Fibroblast of lung (primary cell): ENCODE measurements around the gene AGAP1. TPM values are rescaled to one million over a fixed set of nuclear protein-coding genes. Genes with fewer than 3 reads are reported as not detected.

Source experiments
- DNase-seq, 2 donors: peaks; one replicate each; pipeline versions ENCODE4 v3.0.0 to v3.0.0-alpha.2; 2010; ENCODE audit warnings: low read depth in 2 of 2
- H2AFZ ChIP-seq: 2 replicates; pipeline ENCODE4 v1.5.1; 2012; ENCODE audit warnings: low read length, control low read depth, inconsistent platforms
- H3K27ac ChIP-seq: 2 replicates; pipeline ENCODE4 v1.5.1; 2011; ENCODE audit warnings: low read length, control low read depth; ENCODE audit not compliant: insufficient read depth
- H3K27me3 ChIP-seq: 2 replicates; pipeline ENCODE4 v1.5.1; 2011; ENCODE audit warnings: mild to moderate bottlenecking, low read length; ENCODE audit not compliant: control insufficient read depth, insufficient read depth
- H3K36me3 ChIP-seq: 2 replicates; pipeline ENCODE4 v1.5.1; 2011; ENCODE audit warnings: low read length; ENCODE audit not compliant: control insufficient read depth, insufficient read depth
- H3K4me1 ChIP-seq: 2 replicates; pipeline ENCODE4 v1.5.1; 2011; ENCODE audit warnings: low read length; ENCODE audit not compliant: control insufficient read depth, insufficient read depth; ENCODE audit errors: extremely low read depth
- H3K4me2 ChIP-seq: 2 replicates; pipeline ENCODE4 v1.5.1; 2011; ENCODE audit warnings: low read length, control low read depth; ENCODE audit not compliant: insufficient read depth; ENCODE audit errors: extremely low read depth
- H3K4me3 ChIP-seq, 4 experiments: fragments of 200-600 bp in 1 of 4; sonication (generic) in 1 of 4; replicated peaks in 1 of 4; 2 replicates each; pipeline ENCODE4 v1.5.1; 2011 to 2016; ENCODE audit warnings: low read length in 4 of 4, low read depth in 3 of 4, mild to moderate bottlenecking in 3 of 4, control low read depth in 2 of 4, inconsistent platforms in 1 of 4, mixed read lengths in 1 of 4; ENCODE audit not compliant: insufficient read depth in 1 of 4; ENCODE audit errors: control extremely low read depth in 1 of 4
- H3K79me2 ChIP-seq: 2 replicates; pipeline ENCODE4 v1.5.1; 2012; ENCODE audit warnings: mild to moderate bottlenecking, low read length, inconsistent platforms; ENCODE audit not compliant: control insufficient read depth, insufficient read depth
- H3K9ac ChIP-seq: 2 replicates; pipeline ENCODE4 v1.5.1; 2011; ENCODE audit warnings: mild to moderate bottlenecking, low read length, control low read depth; ENCODE audit not compliant: insufficient read depth
- H3K9me3 ChIP-seq: 2 replicates; pipeline ENCODE4 v1.5.1; 2012; ENCODE audit warnings: low read depth, low read length; ENCODE audit not compliant: control insufficient read depth, insufficient read depth
- H4K20me1 ChIP-seq: 2 replicates; pipeline ENCODE4 v1.5.1; 2011; ENCODE audit warnings: low read length; ENCODE audit not compliant: control insufficient read depth, insufficient read depth; ENCODE audit errors: extremely low read depth
- EZH2 ChIP-seq: IDR thresholded peaks from 2 replicates; pipeline ENCODE4 v1.5.1; 2012; ENCODE audit warnings: low read length, control low read depth, mild to moderate bottlenecking; ENCODE audit errors: missing control alignments
- polyA plus RNA-seq, 2 donors: library from polyadenylated mRNA; depleted of rRNA in 1 of 2; stranded (reverse) in 1 of 2; unstranded in 1 of 2; fragments of >200 nt; gene quantifications; 2 replicates each; pipeline ENCODE4 v1.2.1, GENCODE V29; 2011 to 2012; ENCODE audit warnings: missing spikeins in 1 of 2
- total RNA-seq: library from RNA; depleted of rRNA; stranded (reverse); fragments of >200 nt; gene quantifications from 2 replicates; pipeline ENCODE4 v1.2.1, GENCODE V29; 2014
- TF ChIP-seq, protein P1 (sequence below), 2 donors: IDR thresholded peaks in 1 of 2; conservative IDR thresholded peaks in 1 of 2; 1 replicate in 1 of 2; 2 replicates in 1 of 2; pipeline ENCODE4 v1.5.1; 2011 to 2012; ENCODE audit warnings: low read length in 2 of 2, control low read depth in 1 of 2, inconsistent platforms in 1 of 2, low read depth in 1 of 2, mild to moderate bottlenecking in 1 of 2

The AGAP1 gene
- total and polyA plus RNA-seq, 2 donors (not counting 1 experiment from before 2014, with no cell fraction given) = 10.6 to 14.0 TPM

DNA sequence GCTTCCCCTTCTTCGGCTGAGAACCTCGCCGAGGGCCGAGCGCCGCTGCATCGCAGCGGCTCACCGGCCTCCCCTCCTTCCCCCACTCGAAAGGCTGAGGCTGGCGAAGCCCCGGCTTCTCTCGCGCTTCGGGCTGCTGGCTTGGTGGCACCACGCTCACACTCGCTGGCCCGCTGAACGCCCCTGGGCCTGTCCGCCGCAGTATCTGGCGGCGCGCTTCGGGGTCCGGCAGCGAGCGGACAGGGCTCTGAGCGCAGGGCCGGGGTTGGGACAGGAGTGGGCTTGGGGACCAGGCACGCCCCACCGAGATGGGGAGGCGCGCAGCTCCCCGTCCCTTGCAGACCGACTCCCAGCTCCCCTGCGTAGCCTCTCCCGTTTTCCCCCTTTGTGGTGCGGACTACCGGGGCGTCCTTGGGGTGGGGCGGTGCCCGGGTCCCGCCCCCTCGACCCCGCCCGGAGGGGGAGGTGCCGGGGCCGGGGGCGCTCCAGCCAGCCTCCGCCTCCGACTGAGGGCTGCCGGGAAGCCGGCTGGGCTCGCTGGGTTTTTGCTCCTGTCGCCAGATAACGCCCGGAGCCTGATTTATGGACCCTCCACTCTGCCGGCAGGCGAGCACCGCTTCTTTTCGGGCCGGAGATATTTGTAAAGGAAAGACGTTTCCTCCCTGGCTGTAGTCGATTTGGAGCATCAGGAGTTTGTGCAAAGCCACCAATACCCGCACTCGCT, 670.5 kb downstream of the AGAP1 start:
- Histone ChIP-seq H3K4me2 (peak overlapping the region; percentile 49), H2AFZ (no peak overlapping the region), H3K79me2 (no peaks in the 10 kb centered on the region), H4K20me1 (no peaks in the 10 kb centered on the region), H3K27ac (no peak overlapping the region), H3K4me3 (peak overlapping the region in 3 of 4 experiments; percentile 16 to 44 (median 20)), H3K36me3 (no peaks in the 10 kb centered on the region), H3K27me3 (peaks cover 70% of the 10 kb centered on the region), H3K9me3 (no peaks in the 10 kb centered on the region), H3K4me1 (no peaks in the 10 kb centered on the region), H3K9ac (no peak overlapping the region)
- TF ChIP-seq EZH2 = no peak
- TF ChIP-seq, protein P1, sequence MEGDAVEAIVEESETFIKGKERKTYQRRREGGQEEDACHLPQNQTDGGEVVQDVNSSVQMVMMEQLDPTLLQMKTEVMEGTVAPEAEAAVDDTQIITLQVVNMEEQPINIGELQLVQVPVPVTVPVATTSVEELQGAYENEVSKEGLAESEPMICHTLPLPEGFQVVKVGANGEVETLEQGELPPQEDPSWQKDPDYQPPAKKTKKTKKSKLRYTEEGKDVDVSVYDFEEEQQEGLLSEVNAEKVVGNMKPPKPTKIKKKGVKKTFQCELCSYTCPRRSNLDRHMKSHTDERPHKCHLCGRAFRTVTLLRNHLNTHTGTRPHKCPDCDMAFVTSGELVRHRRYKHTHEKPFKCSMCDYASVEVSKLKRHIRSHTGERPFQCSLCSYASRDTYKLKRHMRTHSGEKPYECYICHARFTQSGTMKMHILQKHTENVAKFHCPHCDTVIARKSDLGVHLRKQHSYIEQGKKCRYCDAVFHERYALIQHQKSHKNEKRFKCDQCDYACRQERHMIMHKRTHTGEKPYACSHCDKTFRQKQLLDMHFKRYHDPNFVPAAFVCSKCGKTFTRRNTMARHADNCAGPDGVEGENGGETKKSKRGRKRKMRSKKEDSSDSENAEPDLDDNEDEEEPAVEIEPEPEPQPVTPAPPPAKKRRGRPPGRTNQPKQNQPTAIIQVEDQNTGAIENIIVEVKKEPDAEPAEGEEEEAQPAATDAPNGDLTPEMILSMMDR (conservative IDR thresholded peaks at IDR 0.05 in 1 of 2, IDR thresholded peaks at IDR 0.05 in 1 of 2; ENCODE audit: low read depth in 1 of 2, low read length in 2 of 2) = no peak
- DNase-seq = peak in 1 of 2 donors; percentile 22

DNA sequence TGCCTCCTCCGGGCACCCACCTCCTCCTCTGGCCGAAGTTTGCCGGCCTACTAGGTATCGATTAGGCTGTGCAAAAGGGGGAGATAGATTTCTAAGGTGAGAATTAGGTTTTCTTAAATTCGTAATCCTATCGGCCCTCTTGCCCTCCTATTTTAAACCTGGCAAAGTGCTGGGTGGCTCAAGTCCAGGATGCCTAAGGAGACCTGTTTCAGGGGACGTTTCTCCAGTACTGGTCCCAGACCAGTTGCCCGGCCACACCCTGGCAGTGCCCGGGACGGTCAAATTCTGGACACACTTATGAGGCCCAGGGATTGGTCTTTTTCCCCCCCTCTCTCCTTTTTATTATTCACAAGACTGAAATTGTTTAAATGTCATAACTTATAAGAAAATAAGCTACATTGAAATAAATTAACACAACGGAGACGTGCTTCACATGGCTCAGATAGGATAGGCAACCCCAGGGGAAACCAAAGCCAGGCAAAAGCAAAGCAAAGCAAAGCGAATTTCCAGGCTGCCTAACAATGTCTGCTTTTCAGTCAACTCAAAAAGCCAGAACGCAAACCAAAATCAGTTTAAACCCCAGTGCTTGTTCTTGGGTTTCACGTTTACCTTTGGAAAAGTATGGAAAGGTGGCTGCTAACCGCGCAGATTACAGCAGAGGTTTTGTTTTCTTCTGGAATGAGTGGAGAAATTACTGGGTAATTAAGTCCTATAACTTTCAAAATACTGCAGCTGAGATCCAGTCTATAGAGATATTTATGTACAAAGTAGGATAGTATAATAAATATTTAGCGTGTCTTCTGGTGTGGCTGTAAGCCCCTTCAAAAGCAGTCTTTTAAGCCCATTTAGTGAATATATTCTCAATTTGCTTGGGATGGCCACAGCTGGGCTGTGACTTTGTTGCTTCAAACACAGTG, 671.3 kb downstream of the AGAP1 start:
- DNase-seq = no peak
- peaks cover 77% of the 10 kb centered on the region for H3K27me3 ChIP-seq
- no peaks in the 10 kb centered on the region for H3K9me3 ChIP-seq
- H4K20me1 ChIP-seq = no peaks in the 10 kb centered on the region
- no peak overlapping the region for H3K27ac ChIP-seq
- H2AFZ ChIP-seq = no peak overlapping the region
- no peaks in the 10 kb centered on the region for H3K36me3 ChIP-seq
- no peak overlapping the region for H3K4me2 ChIP-seq
- no peaks in the 10 kb centered on the region for H3K79me2 ChIP-seq
- H3K4me1 ChIP-seq = no peaks in the 10 kb centered on the region
- peak overlapping the region in 1 of 4 experiments; percentile 44 for H3K4me3 ChIP-seq
- TF ChIP-seq, protein P1 (conservative IDR thresholded peaks at IDR 0.05 in 1 of 2, IDR thresholded peaks at IDR 0.05 in 1 of 2; ENCODE audit: low read depth in 1 of 2, low read length in 2 of 2) = no peak
- peak; percentile 85 for TF ChIP-seq EZH2
- no peak overlapping the region for H3K9ac ChIP-seq
